NCI-H526 (cell line): Measurements from ENCODE around the gene GPR37L1.

ENCODE experiments used
- DNase-seq, 2 experiments: peaks; one replicate each; lab custom pipeline; 2025; lab: John Stamatoyannopoulos, UW

Gene GPR37L1

GRCh38 chr1:202122639-202123335 is at the start of gene GPR37L1:
Gene GPR37L1, plus strand, starts transcription at chr1:202122917. Its CDS starts 47 bp downstream, at chr1:202122964.
- no peak for DNase-seq

- DNase-seq = no peak
Observed at GRCh38 chr1:202073206-202073605, 49.5 kb upstream of the GPR37L1 start.

- no peak for DNase-seq
Observed at GRCh38 chr1:202074985-202075384, 47.7 kb upstream of the GPR37L1 start.

GRCh38 chr1:202075389-202075788 is 47.3 kb upstream of the GPR37L1 start:
- DNase-seq = no peak

- peak; percentile 59 for DNase-seq
Observed at GRCh38 chr1:202076050-202076511, 46.6 kb upstream of the GPR37L1 start.

GRCh38 chr1:202078241-202078640 is 44.5 kb upstream of the GPR37L1 start:
- no peak for DNase-seq

GRCh38 chr1:202081992-202082391 is 40.7 kb upstream of the GPR37L1 start:
- DNase-seq = no peak

- DNase-seq = peak; percentile 96 to 97
Observed at GRCh38 chr1:202084791-202085681, 37.7 kb upstream of the GPR37L1 start.

- DNase-seq = peak; percentile 96 to 98
Observed at GRCh38 chr1:202085682-202086373, 36.9 kb upstream of the GPR37L1 start.

GRCh38 chr1:202086579-202087350 is 36.0 kb upstream of the GPR37L1 start:
- DNase-seq = peak; percentile 60 to 74

GRCh38 chr1:202088206-202088605 is 34.5 kb upstream of the GPR37L1 start:
- peak in 1 of 2 experiments; percentile 21 for DNase-seq

GRCh38 chr1:202090994-202091393 is 31.7 kb upstream of the GPR37L1 start:
- peak in 1 of 2 experiments; percentile 19 for DNase-seq

GRCh38 chr1:202093858-202094257 is 28.9 kb upstream of the GPR37L1 start:
- no peak for DNase-seq

GRCh38 chr1:202101184-202101583 is 21.5 kb upstream of the GPR37L1 start:
- peak; percentile 31 to 33 for DNase-seq

GRCh38 chr1:202104073-202104472 is 18.6 kb upstream of the GPR37L1 start:
- DNase-seq = no peak

- DNase-seq = peak; percentile 29 to 68
Observed at GRCh38 chr1:202105571-202106339, 17.0 kb upstream of the GPR37L1 start.

- DNase-seq = peak in 1 of 2 experiments; percentile 49
Observed at GRCh38 chr1:202106340-202107254, 16.1 kb upstream of the GPR37L1 start.

GRCh38 chr1:202107321-202107761 is 15.4 kb upstream of the GPR37L1 start:
- DNase-seq = peak in 1 of 2 experiments; percentile 69
